ENCODE data around the gene B3GALT6. TPM values are rescaled to one million over a fixed set of nuclear protein-coding genes. Genes with fewer than 3 reads are reported as not detected.

The B3GALT6 gene
- total and polyA plus RNA-seq, 2 experiments from 2014 or later, result 6.5 to 52.5 TPM

- Histone ChIP-seq H3K4me3 (no peak overlapping the region), H3K4me2 (ENCODE audit: unreplicated experiment) (no peak overlapping the region), H3K9ac (no peak overlapping the region), H3F3A (ENCODE audit: insufficient read depth) (no peaks in the 10 kb centered on the region), H3K4me1 (ENCODE audit: insufficient read depth) (no peaks in the 10 kb centered on the region), H3K36me3 (ENCODE audit: low read depth) (no peaks in the 10 kb centered on the region), H2AFZ (no peak overlapping the region), H4K20me1 (ENCODE audit: insufficient read depth) (no peaks in the 10 kb centered on the region), H3K9me2 (ENCODE audit: insufficient read depth) (no peaks in the 10 kb centered on the region), H3K79me2 (ENCODE audit: insufficient read depth) (no peaks in the 10 kb centered on the region), H3K9me3 (ENCODE audit: low read depth) (no peaks in the 10 kb centered on the region), H3K27me3 (replicated peaks; ENCODE audit: insufficient read depth) (no peaks in the 10 kb centered on the region), H3K27ac (no peak overlapping the region)
- 94 to 95% methylated on average over 13 to 19 of the region's 23 CpGs for WGBS, 2 experiments (ENCODE audit: low coverage in 1 of 2, low lambda C conversion rate in 2 of 2, missing lambda C conversion rate in 2 of 2)
- TF ChIP-seq EZH2phosphoT487 (IDR thresholded peaks at IDR 0.05; ENCODE audit: insufficient read depth, low read depth), result no peak
- no peak for TF ChIP-seq EZH2 (IDR thresholded peaks at IDR 0.05; ENCODE audit: insufficient read depth, poor library complexity, severe bottlenecking)
- in situ Hi-C loops (cut with MboI), result no loop called here
- no peak for DNase-seq
These were observed 11.2 kb downstream of the B3GALT6 start for GRCh38 chr1:1243266-1243660.

GRCh38 chr1:1243807-1244191 lies 11.8 kb downstream of the B3GALT6 start:
- Histone ChIP-seq H3F3A (ENCODE audit: insufficient read depth) (no peaks in the 10 kb centered on the region), H3K9ac (no peak overlapping the region), H2AFZ (no peak overlapping the region), H3K27me3 (replicated peaks; ENCODE audit: insufficient read depth) (no peaks in the 10 kb centered on the region), H4K20me1 (ENCODE audit: insufficient read depth) (no peaks in the 10 kb centered on the region), H3K9me2 (ENCODE audit: insufficient read depth) (no peaks in the 10 kb centered on the region), H3K4me2 (ENCODE audit: unreplicated experiment) (no peak overlapping the region), H3K36me3 (ENCODE audit: low read depth) (no peaks in the 10 kb centered on the region), H3K9me3 (ENCODE audit: low read depth) (no peaks in the 10 kb centered on the region), H3K4me1 (ENCODE audit: insufficient read depth) (no peaks in the 10 kb centered on the region), H3K27ac (no peak overlapping the region), H3K4me3 (no peak overlapping the region), H3K79me2 (ENCODE audit: insufficient read depth) (no peaks in the 10 kb centered on the region)
- TF ChIP-seq EZH2 (IDR thresholded peaks at IDR 0.05; ENCODE audit: insufficient read depth, poor library complexity, severe bottlenecking), result no peak
- TF ChIP-seq EZH2phosphoT487 (IDR thresholded peaks at IDR 0.05; ENCODE audit: insufficient read depth, low read depth), result no peak
- peak; percentile 20 for DNase-seq
- 71 to 73% methylated on average over 13 to 23 of the region's 23 CpGs for WGBS, 2 experiments (ENCODE audit: low coverage in 1 of 2, low lambda C conversion rate in 2 of 2, missing lambda C conversion rate in 2 of 2)
- in situ Hi-C loops (cut with MboI), result no loop called here

- Histone ChIP-seq H3K4me3 (no peak overlapping the region), H3K9ac (no peak overlapping the region), H4K20me1 (ENCODE audit: insufficient read depth) (no peaks in the 10 kb centered on the region), H3K27ac (no peak overlapping the region), H3K9me3 (ENCODE audit: low read depth) (no peaks in the 10 kb centered on the region), H2AFZ (no peak overlapping the region), H3K36me3 (ENCODE audit: low read depth) (no peaks in the 10 kb centered on the region), H3K79me2 (ENCODE audit: insufficient read depth) (no peaks in the 10 kb centered on the region), H3K27me3 (replicated peaks; ENCODE audit: insufficient read depth) (no peaks in the 10 kb centered on the region), H3K4me2 (ENCODE audit: unreplicated experiment) (no peak overlapping the region), H3K9me2 (ENCODE audit: insufficient read depth) (no peaks in the 10 kb centered on the region), H3F3A (ENCODE audit: insufficient read depth) (no peaks in the 10 kb centered on the region), H3K4me1 (ENCODE audit: insufficient read depth) (no peaks in the 10 kb centered on the region)
- WGBS, 2 experiments (ENCODE audit: low coverage in 1 of 2, low lambda C conversion rate in 2 of 2, missing lambda C conversion rate in 2 of 2), result 79 to 89% methylated on average over 24 to 30 of the region's 30 CpGs
- DNase-seq, result peak; percentile 11
- TF ChIP-seq EZH2 (IDR thresholded peaks at IDR 0.05; ENCODE audit: insufficient read depth, poor library complexity, severe bottlenecking) (no peak), EZH2phosphoT487 (IDR thresholded peaks at IDR 0.05; ENCODE audit: insufficient read depth, low read depth) (no peak)
- in situ Hi-C loops (cut with MboI), result no loop called here
These were observed 12.3 kb downstream of the B3GALT6 start for GRCh38 chr1:1244192-1244811.

GRCh38 chr1:1245178-1245816 lies 13.3 kb downstream of the B3GALT6 start:
- Histone ChIP-seq H4K20me1 (ENCODE audit: insufficient read depth) (no peaks in the 10 kb centered on the region), H3K9me2 (ENCODE audit: insufficient read depth) (no peaks in the 10 kb centered on the region), H3K4me1 (ENCODE audit: insufficient read depth) (no peaks in the 10 kb centered on the region), H3F3A (ENCODE audit: insufficient read depth) (no peaks in the 10 kb centered on the region), H3K79me2 (ENCODE audit: insufficient read depth) (no peaks in the 10 kb centered on the region), H2AFZ (no peak overlapping the region), H3K36me3 (ENCODE audit: low read depth) (no peaks in the 10 kb centered on the region), H3K27ac (no peak overlapping the region), H3K27me3 (replicated peaks; ENCODE audit: insufficient read depth) (no peaks in the 10 kb centered on the region), H3K4me2 (ENCODE audit: unreplicated experiment) (no peak overlapping the region), H3K9ac (no peak overlapping the region), H3K4me3 (no peak overlapping the region), H3K9me3 (ENCODE audit: low read depth) (no peaks in the 10 kb centered on the region)
- 57 to 61% methylated on average over 20 to 23 of the region's 23 CpGs for WGBS, 2 experiments (ENCODE audit: low coverage in 1 of 2, low lambda C conversion rate in 2 of 2, missing lambda C conversion rate in 2 of 2)
- DNase-seq, result peak; percentile 15
- TF ChIP-seq EZH2phosphoT487 (IDR thresholded peaks at IDR 0.05; ENCODE audit: insufficient read depth, low read depth) (no peak), EZH2 (IDR thresholded peaks at IDR 0.05; ENCODE audit: insufficient read depth, poor library complexity, severe bottlenecking) (no peak)
- in situ Hi-C loops (cut with MboI), result no loop called here
